OCI-LY3 (cell line): Measurements from ENCODE around the gene OTUD5.
"Not testable (repeated sequence)": the region's sequence is repeated elsewhere in the genome, so short reads cannot be mapped to it uniquely, and the experiment has no call there.

Experiments
- H2AFZ ChIP-seq: fragments of 200-600, 300-600 bp; shearing (Covaris generic); 2 replicates; pipeline ENCODE4 v1.6.0; 2014; ENCODE audit warnings: antibody characterized with exemption, low read depth, low read length
- H3K27ac ChIP-seq: fragments of 200-600, 300-600 bp; sonication (generic); 2 replicates; pipeline ENCODE4 v1.5.1; 2014; ENCODE audit warnings: mild to moderate bottlenecking, low read length, moderate library complexity, mixed read lengths
- H3K27me3 ChIP-seq: fragments of 200-600, 300-600 bp; sonication (generic); 2 replicates; pipeline ENCODE4 v1.6.1; 2014; ENCODE audit warnings: low read depth, low read length, mixed read lengths
- H3K36me3 ChIP-seq: fragments of 200-600, 300-600 bp; sonication (generic); replicated peaks from 2 replicates; pipeline ENCODE3; 2014; ENCODE audit warnings: low read depth, low read length, mixed read lengths
- H3K4me1 ChIP-seq: fragments of 300-600, 200-600 bp; sonication (generic); 2 replicates; pipeline ENCODE4 v1.6.1; 2014; ENCODE audit warnings: low read length, mixed read lengths
- H3K4me2 ChIP-seq: fragments of 200-600, 300-600 bp; sonication (generic); 2 replicates; pipeline ENCODE4 v1.6.1; 2014; ENCODE audit warnings: low read length, mixed read lengths
- H3K4me3 ChIP-seq: fragments of 300-600, 200-600 bp; sonication (generic); 2 replicates; pipeline ENCODE4 v1.5.1; 2014; ENCODE audit warnings: antibody characterized with exemption, mild to moderate bottlenecking, low read length, moderate library complexity
- H3K79me2 ChIP-seq: fragments of 300-600, 200-600 bp; shearing (Covaris generic); 2 replicates; pipeline ENCODE4 v1.6.1; 2014; ENCODE audit warnings: mild to moderate bottlenecking, low read length, mixed read lengths
- H3K9ac ChIP-seq: fragments of 300-600, 200-600 bp; shearing (Covaris generic); 2 replicates; pipeline ENCODE4 v1.6.0; 2014; ENCODE audit warnings: mild to moderate bottlenecking, low read length, moderate library complexity
- H3K9me3 ChIP-seq: fragments of 200-600, 300-600 bp; shearing (Covaris generic); 2 replicates; pipeline ENCODE4 v1.6.1; 2014; ENCODE audit warnings: low read length, mixed read lengths; ENCODE audit not compliant: insufficient read depth
- H4K20me1 ChIP-seq: fragments of 200-600, 300-600 bp; sonication (generic); 2 replicates; pipeline ENCODE4 v1.6.1; 2016; ENCODE audit warnings: low read length, mixed read lengths; ENCODE audit not compliant: insufficient read depth
- CTCF ChIP-seq: fragments of 200-600, 300-600 bp; sonication (generic); IDR thresholded peaks from 2 replicates; pipeline ENCODE4 v1.5.1; 2014; ENCODE audit warnings: antibody characterized with exemption, low read length, low read depth
- EZH2phosphoT487 ChIP-seq: fragments of 200-600 bp; shearing (Covaris generic); IDR thresholded peaks from 2 replicates; pipeline ENCODE4 v1.6.1; 2018; ENCODE audit warnings: antibody characterized with exemption, mixed run types, low read depth

OTUD5 gene

GRCh38 chrX:48983896-48984295, 26.5 kb upstream of the OTUD5 start:
- Histone ChIP-seq H4K20me1 (no peaks in the 10 kb centered on the region), H3K27me3 (no peaks in the 10 kb centered on the region), H3K4me3 (no peak overlapping the region), H2AFZ (no peak overlapping the region), H3K27ac (no peak overlapping the region), H3K79me2 (no peaks in the 10 kb centered on the region), H3K9ac (no peak overlapping the region), H3K4me2 (no peak overlapping the region), H3K36me3 (peaks cover 9% of the 10 kb centered on the region), H3K4me1 (no peaks in the 10 kb centered on the region), H3K9me3 (no peaks in the 10 kb centered on the region)
- TF ChIP-seq CTCF (no peak), EZH2phosphoT487 (no peak)

- no peaks in the 10 kb centered on the region for H3K27me3 ChIP-seq
Observed at GRCh38 chrX:48983081-48983480, 25.7 kb upstream of the OTUD5 start.

GRCh38 chrX:48981178-48981577, 23.8 kb upstream of the OTUD5 start:
- TF ChIP-seq EZH2phosphoT487 (no peak), CTCF (no peak)
- Histone ChIP-seq H3K4me3 (no peak overlapping the region), H3K27me3 (no peaks in the 10 kb centered on the region), H4K20me1 (no peaks in the 10 kb centered on the region), H3K9me3 (no peaks in the 10 kb centered on the region), H3K4me1 (no peaks in the 10 kb centered on the region), H3K9ac (no peak overlapping the region), H3K36me3 (peaks cover 9% of the 10 kb centered on the region), H3K79me2 (no peaks in the 10 kb centered on the region), H3K4me2 (no peak overlapping the region), H2AFZ (no peak overlapping the region), H3K27ac (no peak overlapping the region)

More at GRCh38 chrX:48983081-48983480, 25.7 kb upstream of the OTUD5 start:
- no peak overlapping the region for H3K4me2 ChIP-seq
- TF ChIP-seq CTCF (no peak), EZH2phosphoT487 (no peak)
- no peaks in the 10 kb centered on the region for H3K79me2 ChIP-seq
- H4K20me1 ChIP-seq = no peaks in the 10 kb centered on the region
- no peaks in the 10 kb centered on the region for H3K9me3 ChIP-seq
- no peak overlapping the region for H3K9ac ChIP-seq
- H3K4me1 ChIP-seq = no peaks in the 10 kb centered on the region
- no peak overlapping the region for H3K4me3 ChIP-seq
- H3K27ac ChIP-seq = no peak overlapping the region
- H2AFZ ChIP-seq = no peak overlapping the region
- H3K36me3 ChIP-seq = peaks cover 9% of the 10 kb centered on the region

GRCh38 chrX:48980341-48980740, 22.9 kb upstream of the OTUD5 start:
- not testable (repeated sequence) for H3K27me3 ChIP-seq, H3K4me2 ChIP-seq, H3K4me1 ChIP-seq, H3K9ac ChIP-seq, H3K4me3 ChIP-seq, H3K79me2 ChIP-seq, H3K9me3 ChIP-seq, H4K20me1 ChIP-seq, H3K27ac ChIP-seq, H2AFZ ChIP-seq, H3K36me3 ChIP-seq

- Histone ChIP-seq H3K4me3 (no peak overlapping the region), H3K9ac (no peak overlapping the region), H3K27ac (no peak overlapping the region), H3K4me2 (no peak overlapping the region), H2AFZ (no peak overlapping the region), H3K4me1 (no peaks in the 10 kb centered on the region), H4K20me1 (no peaks in the 10 kb centered on the region), H3K27me3 (no peaks in the 10 kb centered on the region), H3K36me3 (peaks cover 4% of the 10 kb centered on the region), H3K9me3 (no peaks in the 10 kb centered on the region), H3K79me2 (no peaks in the 10 kb centered on the region)
- TF ChIP-seq CTCF = no peak
- TF ChIP-seq EZH2phosphoT487 = no peak
Observed at GRCh38 chrX:48978226-48978625, 20.8 kb upstream of the OTUD5 start.
